H9 (cell line): Measurements from ENCODE around the gene PIP5K1C. TPM values are rescaled to one million over a fixed set of nuclear protein-coding genes. Genes with fewer than 3 reads are reported as not detected.

ENCODE experiments used
- DNase-seq: peaks from one replicate; pipeline ENCODE4 v3.0.0-alpha.2; 2017
- H2AFZ ChIP-seq: one replicate; pipeline ENCODE4 v1.6.1; 2013; ENCODE audit warnings: mild to moderate bottlenecking, low read length, control low read depth, moderate library complexity
- H2AK5ac ChIP-seq: 2 replicates; pipeline ENCODE4 v1.6.1; 2013; ENCODE audit warnings: low read length, control low read depth, mixed read lengths; ENCODE audit not compliant: insufficient read length
- H2BK120ac ChIP-seq: one replicate; pipeline ENCODE4 v1.6.1; 2013; ENCODE audit warnings: low read depth, mild to moderate bottlenecking, low read length, control low read depth, inconsistent platforms; ENCODE audit not compliant: poor library complexity, severe bottlenecking
- H2BK12ac ChIP-seq: 2 replicates; pipeline ENCODE4 v1.6.1; 2013; ENCODE audit warnings: low read length, control low read depth, mixed read lengths, low read depth; ENCODE audit not compliant: insufficient read length
- H2BK15ac ChIP-seq: 2 replicates; pipeline ENCODE4 v1.6.1; 2013; ENCODE audit warnings: low read depth, low read length, control low read depth
- H2BK20ac ChIP-seq: one replicate; pipeline ENCODE4 v1.6.1; 2013; ENCODE audit warnings: low read depth, mild to moderate bottlenecking, low read length, control low read depth, inconsistent platforms; ENCODE audit not compliant: poor library complexity, severe bottlenecking
- H2BK5ac ChIP-seq: 2 replicates; pipeline ENCODE4 v1.6.1; 2013; ENCODE audit warnings: low read length, control low read depth, mixed read lengths; ENCODE audit not compliant: insufficient read length
- H3K14ac ChIP-seq: 2 replicates; pipeline ENCODE4 v1.6.1; 2013; ENCODE audit warnings: low read length, control low read depth; ENCODE audit not compliant: insufficient read depth
- H3K18ac ChIP-seq: 2 replicates; pipeline ENCODE4 v1.6.1; 2013; ENCODE audit warnings: low read depth, mild to moderate bottlenecking, mixed read lengths, low read length, control low read depth; ENCODE audit not compliant: insufficient read length
- H3K23ac ChIP-seq: 2 replicates; pipeline ENCODE4 v1.6.1; 2013; ENCODE audit warnings: low read length, control low read depth, mixed read lengths, low read depth; ENCODE audit not compliant: insufficient read length
- H3K23me2 ChIP-seq: 2 replicates; pipeline ENCODE4 v1.6.1; 2013; ENCODE audit warnings: low read depth, mild to moderate bottlenecking, mixed read lengths, low read length, control low read depth; ENCODE audit not compliant: insufficient read length, poor library complexity, severe bottlenecking
- H3K27ac ChIP-seq: 2 replicates; pipeline ENCODE4 v1.5.1; 2013; ENCODE audit warnings: low read length, control low read depth, mixed read lengths, low read depth; ENCODE audit not compliant: insufficient read length
- H3K27me3 ChIP-seq: 2 replicates; pipeline ENCODE4 v1.6.1; 2013; ENCODE audit warnings: low read length, control low read depth, inconsistent platforms; ENCODE audit not compliant: insufficient read depth
- H3K4ac ChIP-seq: 2 replicates; pipeline ENCODE4 v1.6.1; 2013; ENCODE audit warnings: low read depth, mild to moderate bottlenecking, control low read depth, inconsistent platforms, low read length, moderate library complexity
- H3K4me1 ChIP-seq: 2 replicates; pipeline ENCODE4 v1.6.1; 2013; ENCODE audit warnings: low read length, control low read depth, inconsistent platforms; ENCODE audit not compliant: insufficient read depth
- H3K4me2 ChIP-seq: 2 replicates; pipeline ENCODE4 v1.6.1; 2013; ENCODE audit warnings: low read length, control low read depth, mixed read lengths; ENCODE audit not compliant: insufficient read length, insufficient read depth
- H3K56ac ChIP-seq: 2 replicates; pipeline ENCODE4 v1.6.1; 2013; ENCODE audit warnings: low read depth, mild to moderate bottlenecking, mixed read lengths, low read length, control low read depth; ENCODE audit not compliant: insufficient read length
- H3K79me1 ChIP-seq: 2 replicates; pipeline ENCODE4 v1.6.1; 2013; ENCODE audit warnings: low read depth, mild to moderate bottlenecking, moderate library complexity, low read length, control low read depth, inconsistent platforms; ENCODE audit not compliant: insufficient read depth, poor library complexity, severe bottlenecking
- H3K79me2 ChIP-seq: 2 replicates; pipeline ENCODE4 v1.6.1; 2013; ENCODE audit warnings: low read length, control low read depth, inconsistent platforms; ENCODE audit not compliant: insufficient read depth
- H3K9ac ChIP-seq: 2 replicates; pipeline ENCODE4 v1.6.1; 2013; ENCODE audit warnings: low read length, control low read depth, mixed read lengths; ENCODE audit not compliant: insufficient read length; ENCODE audit errors: extremely low read depth
- H3K9me3 ChIP-seq: one replicate; pipeline ENCODE4 v1.6.1; 2013; ENCODE audit warnings: low read depth, low read length, inconsistent platforms; ENCODE audit not compliant: control insufficient read depth
- H3T11ph ChIP-seq: one replicate; pipeline ENCODE4 v1.6.1; 2013; ENCODE audit warnings: mild to moderate bottlenecking, low read length, control low read depth, inconsistent platforms
- H4K20me1 ChIP-seq: one replicate; pipeline ENCODE4 v1.6.1; 2013; ENCODE audit not compliant: control insufficient read depth, insufficient read length, insufficient read depth
- H4K5ac ChIP-seq: 2 replicates; pipeline ENCODE4 v1.6.1; 2013; ENCODE audit warnings: low read depth, mild to moderate bottlenecking, mixed read lengths, low read length, control low read depth; ENCODE audit not compliant: insufficient read length
- H4K8ac ChIP-seq: replicated peaks from 2 replicates; pipeline ENCODE4 v1.6.1; 2013; ENCODE audit warnings: low read length, control low read depth, mixed read lengths, low read depth; ENCODE audit not compliant: insufficient read length
- H4K91ac ChIP-seq: 2 replicates; pipeline ENCODE4 v1.6.1; 2013; ENCODE audit warnings: low read depth, mild to moderate bottlenecking, moderate library complexity, mixed read lengths, low read length, control low read depth; ENCODE audit not compliant: insufficient read length
- H3K27ac Mint-ChIP-seq, 3 experiments: 2 replicates in 2 of 3; 3 replicates in 1 of 3; pipeline ENCODE4 v1.8.0; 2020 to 2021; ENCODE audit warnings: mixed read lengths in 3 of 3, mild to moderate bottlenecking in 1 of 3, moderate library complexity in 1 of 3
- H3K27me3 Mint-ChIP-seq: 2 replicates; pipeline ENCODE4 v1.8.0; 2021; ENCODE audit warnings: low read depth, mild to moderate bottlenecking, moderate library complexity, mixed read lengths
- H3K36me3 Mint-ChIP-seq, 3 experiments: 2 replicates in 2 of 3; 3 replicates in 1 of 3; pipeline ENCODE4 v1.8.0; 2020 to 2021; ENCODE audit warnings: low read depth in 3 of 3, mixed read lengths in 3 of 3; ENCODE audit not compliant: insufficient read depth in 1 of 3
- H3K4me1 Mint-ChIP-seq, 2 experiments: 2 replicates each; pipeline ENCODE4 v1.8.0; 2020; ENCODE audit warnings: mixed read lengths in 2 of 2
- H3K4me3 Mint-ChIP-seq, 2 experiments: 2 replicates in 1 of 2; 3 replicates in 1 of 2; pipeline ENCODE4 v1.8.0; 2020 to 2021; ENCODE audit warnings: mild to moderate bottlenecking in 2 of 2, mixed read lengths in 2 of 2, moderate library complexity in 1 of 2
- H3K9me3 Mint-ChIP-seq, 2 experiments: 2 replicates in 1 of 2; 3 replicates in 1 of 2; pipeline ENCODE4 v1.8.0; 2020; ENCODE audit warnings: mild to moderate bottlenecking in 2 of 2, mixed read lengths in 2 of 2, moderate library complexity in 1 of 2
- CTCF ChIP-seq: fragments of 200-600 bp; sonication (generic); conservative IDR thresholded peaks from 3 replicates; pipeline ENCODE4 v1.8.0; 2021; ENCODE audit warnings: antibody characterized with exemption, mild to moderate bottlenecking
- WGBS: extraction: QIAGEN DNeasy Blood & Tissue Kit; methylation state at CpG from one replicate; pipeline ENCODE4 v1.1.7; 2013; ENCODE audit warnings: missing lambda C conversion rate, low lambda C conversion rate, mixed read lengths; ENCODE audit not compliant: insufficient read length; ENCODE audit errors: extremely low coverage; 5-methylcytosine and 5-hydroxymethylcytosine counted together
- total RNA-seq: library from RNA; stranded (reverse); gene quantifications from 2 replicates; pipeline ENCODE4 v1.2.1, GENCODE V29; 2021

Gene PIP5K1C
- total RNA-seq, 1 experiment from 2014 or later: 41.7 TPM

- H3K23me2 ChIP-seq: no peaks in the 10 kb centered on the region
- H2AK5ac ChIP-seq: no peak overlapping the region
- no peak overlapping the region for H2BK120ac ChIP-seq
- DNase-seq: no peak
- H3K4me3 Mint-ChIP-seq: no peak overlapping the region
- H2BK20ac ChIP-seq: no peak overlapping the region
- no peak for TF ChIP-seq CTCF
- no peaks in the 10 kb centered on the region for H3K9me3 Mint-ChIP-seq
- H3K9ac ChIP-seq: no peak overlapping the region
- H4K20me1 ChIP-seq: peaks cover 7% of the 10 kb centered on the region
- H3K18ac ChIP-seq: no peak overlapping the region
- H3K23ac ChIP-seq: no peak overlapping the region
- H4K8ac ChIP-seq: no peak overlapping the region
- H3K79me1 ChIP-seq: peaks cover under 1% of the 10 kb centered on the region
- peak overlapping the region; percentile 72 to 95 (median 94); a peak in 6 of 7 replicates for H3K27ac Mint-ChIP-seq
- H4K5ac ChIP-seq: no peak overlapping the region
- peaks cover 16 to 30% of the 10 kb centered on the region in 2 experiments for H3K4me1 Mint-ChIP-seq
- H3K9me3 ChIP-seq: no peaks in the 10 kb centered on the region
- no peak overlapping the region for H2BK15ac ChIP-seq
- no peak overlapping the region for H2AFZ ChIP-seq
- no peaks in the 10 kb centered on the region; the same call in 1 of the 2 replicates for H3K4me1 ChIP-seq
- H2BK12ac ChIP-seq: no peak overlapping the region
- H3K4me2 ChIP-seq: no peak overlapping the region
- H4K91ac ChIP-seq: no peak overlapping the region
- peaks cover 3 to 6% (median 3%) of the 10 kb centered on the region in 3 experiments; a peak in 3 of 7 replicates for H3K36me3 Mint-ChIP-seq
- H2BK5ac ChIP-seq: no peak overlapping the region
- WGBS: no CpG with 5 or more reads among the region's 45 CpGs
- no peaks in the 10 kb centered on the region for H3K79me2 ChIP-seq
- H3K4ac ChIP-seq: no peak overlapping the region
- no peaks in the 10 kb centered on the region for H3K27me3 Mint-ChIP-seq
- peak overlapping the region; percentile 46; the same call in 1 of the 2 replicates for H3K14ac ChIP-seq
- no peak overlapping the region for H3K27ac ChIP-seq
- no peak overlapping the region for H3T11ph ChIP-seq
- no peaks in the 10 kb centered on the region for H3K27me3 ChIP-seq
- no peak overlapping the region for H3K56ac ChIP-seq
Observed at GRCh38 chr19:3670796-3671679, 29.2 kb downstream of the PIP5K1C start.
